Right lobe of liver (tissue), 6 donors: ENCODE data around the gene NPL. TPM values are rescaled to one million over a fixed set of nuclear protein-coding genes. Genes with fewer than 3 reads are reported as not detected.
A peak's percentile ranks its signal among the peaks of the same experiment; 100 is the strongest.

ENCODE experiments used
- ATAC-seq, 4 donors: fragments of 200-7000 bp; cut with Tn5 transposase; one replicate each; pipeline ENCODE4 v1.9.1; 2020; ENCODE audit warnings: mild to moderate bottlenecking in 4 of 4, moderate library complexity in 4 of 4
- DNase-seq, 3 donors: peaks; one replicate each; pipeline ENCODE4 v3.0.0-alpha.2; 2020
- H3K27ac ChIP-seq, 3 donors: fragments of 200-600 bp; one replicate each; pipeline ENCODE4 v1.8.0; 2022
- H3K27me3 ChIP-seq, 2 donors: fragments of 200-600 bp; one replicate each; pipeline ENCODE4 v1.8.0; 2022
- H3K36me3 ChIP-seq, 4 donors: fragments of 200-600 bp; sonication (generic) in 1 of 4; one replicate each; pipeline versions ENCODE4 v1.5.1 to v1.8.0; 2017 to 2022; ENCODE audit warnings: control low read depth in 1 of 4
- H3K4me1 ChIP-seq, 4 donors: fragments of 200-600 bp; sonication (generic) in 1 of 4; one replicate each; pipeline versions ENCODE4 v1.5.1 to v1.8.0; 2017 to 2022; ENCODE audit warnings: control low read depth in 1 of 4
- H3K4me3 ChIP-seq, 3 donors: fragments of 200-600 bp; one replicate each; pipeline ENCODE4 v1.8.0; 2022
- H3K9me3 ChIP-seq, 4 donors: fragments of 200-600 bp; sonication (generic) in 1 of 4; one replicate each; pipeline versions ENCODE4 v1.5.1 to v1.8.0; 2017 to 2022; ENCODE audit warnings: control low read depth in 1 of 4
- POLR2A ChIP-seq: fragments of 450-650 bp; IDR thresholded peaks from one replicate; pipeline ENCODE4 v1.6.1; 2017; ENCODE audit warnings: antibody characterized with exemption, mild to moderate bottlenecking
- WGBS: methylation state at CpG from one replicate; pipeline ENCODE4 v1.1.6; 2018; ENCODE audit warnings: low coverage, low lambda C conversion rate; ENCODE audit not compliant: insufficient coverage; ENCODE audit errors: missing lambda C conversion rate; 5-methylcytosine and 5-hydroxymethylcytosine counted together
- intact Hi-C, 2 donors: fragments of 100-400 bp; cut with DNase I; formaldehyde crosslinking; loops; one replicate each; pipeline versions ENCODE4 v1.11.2 to v1.14.1; 2022
- total RNA-seq, 6 experiments: library from RNA; depleted of rRNA in 2 of 6; stranded (reverse); fragments of >200 nt in 2 of 6; fragmentation: NEBNext Ultra II Directional in 3 of 6; extraction: Animal tissue kit (Norgen Biotek cat#: 25700) in 3 of 6; gene quantifications; one replicate each; pipeline versions ENCODE4 v1.1.0 to v1.2.4, GENCODE V29; 2016 to 2023
- TF ChIP-seq, protein P1 (sequence below), 4 donors: fragments of 200-600 bp in 3 of 4; fragments of 450-650 bp in 1 of 4; IDR thresholded peaks; one replicate each; pipeline versions ENCODE4 v1.5.1 to v1.8.0; 2016 to 2022; ENCODE audit warnings: antibody characterized with exemption in 4 of 4, mild to moderate bottlenecking in 2 of 4
- donor health status: DM: no; HTN: yes; CAD: no.
- donor health status: DM: no; HTN: no; CAD: no.
- donor health status: DM: no; HTN: no; CAD: no.
- donor health status: DM: no; HTN: yes; CAD: no.
- donor health status: DM: no; HTN: yes; CAD: no.

The NPL gene
- total RNA-seq, 6 experiments from 2014 or later: 10.1 to 28.1 (median 14.4) TPM

DNA sequence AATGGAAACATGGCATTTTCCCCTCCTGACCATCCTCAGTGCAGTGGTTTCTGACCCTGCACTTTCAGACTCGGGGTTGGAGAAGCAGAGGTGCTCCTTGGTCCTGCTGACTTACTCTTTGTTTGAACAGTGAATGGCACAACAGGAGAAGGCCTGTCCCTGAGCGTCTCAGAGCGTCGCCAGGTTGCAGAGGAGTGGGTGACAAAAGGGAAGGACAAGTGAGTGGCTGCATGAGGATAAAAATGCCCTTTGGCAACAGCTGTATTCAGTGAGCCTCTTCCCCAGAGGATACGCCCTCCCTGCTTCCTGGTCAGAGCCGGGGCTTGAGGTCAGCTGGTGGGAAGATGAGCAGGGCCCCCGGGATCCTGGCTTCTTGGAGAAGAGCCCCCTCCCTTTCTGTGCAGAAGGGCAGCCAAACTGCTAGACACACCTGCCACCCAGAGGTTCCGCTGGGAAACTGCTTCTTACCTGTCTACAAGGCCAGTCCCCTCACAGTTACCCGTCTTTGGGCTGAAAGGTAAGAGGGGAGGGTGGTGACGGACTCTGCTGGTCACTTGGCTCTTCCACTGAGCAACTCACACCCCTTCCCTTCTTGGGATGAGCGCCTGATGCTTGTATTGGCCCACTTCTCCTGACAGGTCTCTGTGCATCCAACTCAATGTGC is 16.6 kb downstream of the NPL start:
- Histone ChIP-seq H3K36me3 (peaks cover 0 to 16% (median 0%) of the 10 kb centered on the region in 4 donors), H3K27ac (no peak overlapping the region), H3K4me1 (no peaks in the 10 kb centered on the region), H3K27me3 (no peaks in the 10 kb centered on the region), H3K4me3 (no peak overlapping the region), H3K9me3 (no peaks in the 10 kb centered on the region)
- intact Hi-C loops: no loop called here
- TF ChIP-seq POLR2A: no peak
- TF ChIP-seq, protein P1, sequence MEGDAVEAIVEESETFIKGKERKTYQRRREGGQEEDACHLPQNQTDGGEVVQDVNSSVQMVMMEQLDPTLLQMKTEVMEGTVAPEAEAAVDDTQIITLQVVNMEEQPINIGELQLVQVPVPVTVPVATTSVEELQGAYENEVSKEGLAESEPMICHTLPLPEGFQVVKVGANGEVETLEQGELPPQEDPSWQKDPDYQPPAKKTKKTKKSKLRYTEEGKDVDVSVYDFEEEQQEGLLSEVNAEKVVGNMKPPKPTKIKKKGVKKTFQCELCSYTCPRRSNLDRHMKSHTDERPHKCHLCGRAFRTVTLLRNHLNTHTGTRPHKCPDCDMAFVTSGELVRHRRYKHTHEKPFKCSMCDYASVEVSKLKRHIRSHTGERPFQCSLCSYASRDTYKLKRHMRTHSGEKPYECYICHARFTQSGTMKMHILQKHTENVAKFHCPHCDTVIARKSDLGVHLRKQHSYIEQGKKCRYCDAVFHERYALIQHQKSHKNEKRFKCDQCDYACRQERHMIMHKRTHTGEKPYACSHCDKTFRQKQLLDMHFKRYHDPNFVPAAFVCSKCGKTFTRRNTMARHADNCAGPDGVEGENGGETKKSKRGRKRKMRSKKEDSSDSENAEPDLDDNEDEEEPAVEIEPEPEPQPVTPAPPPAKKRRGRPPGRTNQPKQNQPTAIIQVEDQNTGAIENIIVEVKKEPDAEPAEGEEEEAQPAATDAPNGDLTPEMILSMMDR (IDR thresholded peaks at IDR 0.05): peak in 1 of 4 donors; percentile 11
- DNase-seq (no peak), ATAC-seq (peak in 1 of 4 donors; percentile 14)
- 71% methylated on average over 7 of the region's 11 CpGs for WGBS

GRCh38 chr1:182807907-182808306 is 18.3 kb downstream of the NPL start:
- no peaks in the 10 kb centered on the region for H3K9me3 ChIP-seq
- intact Hi-C loops: no loop called here
- no peak for TF ChIP-seq POLR2A
- TF ChIP-seq, protein P1 (IDR thresholded peaks at IDR 0.05): no peak
- ATAC-seq (no peak), DNase-seq (no peak)
- H3K4me1 ChIP-seq: no peaks in the 10 kb centered on the region
- H3K36me3 ChIP-seq: peaks cover 0 to 16% (median 0%) of the 10 kb centered on the region in 4 donors
- H3K4me3 ChIP-seq: no peak overlapping the region
- H3K27me3 ChIP-seq: no peaks in the 10 kb centered on the region
- 74% methylated on average over 3 of the region's 3 CpGs for WGBS
- H3K27ac ChIP-seq: no peak overlapping the region

DNA sequence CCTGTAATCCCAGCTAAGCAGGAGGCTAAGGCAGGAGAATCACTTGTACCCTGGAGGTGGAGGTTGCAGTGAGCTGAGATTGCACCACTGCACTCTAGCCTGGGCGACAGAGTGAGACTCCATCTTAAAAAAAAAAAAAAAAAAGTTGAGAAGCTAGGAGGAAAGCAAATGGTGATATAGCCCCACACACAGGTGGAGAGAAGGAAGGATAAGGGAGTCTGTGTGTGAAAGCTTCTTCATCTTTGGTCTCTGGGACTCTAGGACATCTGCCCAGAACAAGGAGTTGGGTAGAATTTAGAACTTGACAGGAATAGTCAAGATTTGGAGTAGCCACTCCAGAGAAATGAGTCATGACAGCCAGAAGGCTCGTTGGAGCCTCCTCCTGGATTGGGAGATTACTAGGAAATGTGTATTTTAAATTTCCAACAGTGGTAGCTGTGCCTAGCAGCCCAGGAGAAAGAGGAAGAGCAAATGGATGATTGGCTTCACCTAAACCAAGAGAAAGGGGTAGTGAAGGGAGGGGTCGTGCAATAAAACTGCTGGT is 19.9 kb downstream of the NPL start:
- peaks cover 0 to 10% (median 0%) of the 10 kb centered on the region in 4 donors for H3K36me3 ChIP-seq
- intact Hi-C loops: no loop called here
- DNase-seq (no peak), ATAC-seq (no peak)
- H3K27ac ChIP-seq: no peak overlapping the region
- 52% methylated on average over 3 of the region's 3 CpGs for WGBS
- no peaks in the 10 kb centered on the region for H3K27me3 ChIP-seq
- no peaks in the 10 kb centered on the region for H3K9me3 ChIP-seq
- TF ChIP-seq, protein P1 (IDR thresholded peaks at IDR 0.05): no peak
- no peak for TF ChIP-seq POLR2A
- no peaks in the 10 kb centered on the region for H3K4me1 ChIP-seq
- H3K4me3 ChIP-seq: no peak overlapping the region

DNA sequence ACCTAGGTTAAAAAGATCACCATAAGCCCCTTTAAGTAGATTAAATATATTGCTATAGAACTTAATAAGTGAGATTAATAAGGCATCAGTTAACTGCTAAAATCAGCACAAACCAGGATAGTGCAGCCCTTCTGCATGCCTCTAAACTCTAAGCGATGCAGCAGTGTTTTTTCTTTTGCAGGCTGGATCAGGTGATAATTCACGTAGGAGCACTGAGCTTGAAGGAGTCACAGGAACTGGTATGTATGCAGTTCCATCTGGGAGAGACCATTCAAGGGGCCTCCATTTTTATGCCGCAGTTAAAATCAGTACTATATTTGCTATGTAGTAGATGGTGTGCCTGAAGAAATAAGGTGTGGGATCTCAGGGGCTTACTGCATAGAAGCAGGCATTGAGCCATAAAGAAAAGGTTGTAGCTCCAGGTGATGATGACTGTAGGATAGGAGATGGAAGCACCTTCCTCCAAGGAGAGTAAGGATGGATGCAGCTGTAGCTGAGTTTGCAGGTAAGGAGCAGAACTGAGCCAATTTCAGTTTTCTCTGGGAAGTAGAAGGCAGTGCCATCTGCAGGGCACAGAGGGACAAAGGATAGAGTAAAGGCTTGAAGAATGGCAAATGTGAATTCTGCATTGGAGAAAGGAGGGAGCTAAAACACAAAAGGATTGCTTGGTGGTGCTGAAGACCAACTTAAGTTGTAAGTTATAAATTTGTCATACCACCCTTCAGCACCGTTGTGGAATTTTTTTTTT is 22.6 kb downstream of the NPL start:
- TF ChIP-seq POLR2A: no peak
- TF ChIP-seq, protein P1 (IDR thresholded peaks at IDR 0.05): peak in 1 of 4 donors; percentile 19
- Histone ChIP-seq H3K27ac (no peak overlapping the region), H3K4me1 (no peaks in the 10 kb centered on the region), H3K4me3 (no peak overlapping the region), H3K27me3 (no peaks in the 10 kb centered on the region), H3K36me3 (peaks cover 0 to 13% (median 0%) of the 10 kb centered on the region in 4 donors), H3K9me3 (no peaks in the 10 kb centered on the region)
- 96% methylated on average over 4 of the region's 4 CpGs for WGBS
- ATAC-seq: no peak
- no peak for DNase-seq
- intact Hi-C loops: no loop called here
